HFF-Myc (cell line): Measurements from ENCODE around the gene OSR1.

Experiments used
- DNase-seq: peaks from one replicate; pipeline ENCODE4 v3.0.0-alpha.2; 2011; ENCODE audit warnings: low read depth; ENCODE audit errors: extremely low read depth
- H3K4me3 ChIP-seq: replicated peaks from 2 replicates; pipeline ENCODE4 v1.5.1; 2011; ENCODE audit warnings: low read depth, mild to moderate bottlenecking, control low read depth, low read length
- TF ChIP-seq, protein P1 (sequence below): IDR thresholded peaks from 2 replicates; pipeline ENCODE4 v1.5.1; 2012; ENCODE audit warnings: mild to moderate bottlenecking, low read depth, low read length, control low read depth; ENCODE audit errors: missing control alignments

OSR1 gene

DNA sequence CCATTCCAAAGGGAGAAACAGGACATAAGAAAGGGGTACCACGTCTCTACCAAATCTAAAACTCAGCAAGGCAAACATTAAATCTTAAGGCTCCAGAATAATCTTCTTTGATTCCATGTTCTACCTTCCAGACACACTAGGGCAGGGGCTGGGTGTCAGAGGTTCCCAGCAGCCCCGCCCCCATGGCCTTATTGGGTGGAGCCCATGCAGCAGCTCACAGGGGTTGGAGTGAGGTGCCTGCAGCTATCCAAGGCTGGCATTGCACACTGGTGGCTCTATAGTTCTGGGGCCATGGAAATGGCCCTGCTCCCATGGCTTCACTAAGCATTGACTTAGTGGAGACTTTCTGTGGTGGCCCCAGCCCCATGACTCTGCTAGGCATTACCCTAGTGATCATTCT, 14.9 kb upstream of the OSR1 start:
- DNase-seq: no peak
- TF ChIP-seq, protein P1, sequence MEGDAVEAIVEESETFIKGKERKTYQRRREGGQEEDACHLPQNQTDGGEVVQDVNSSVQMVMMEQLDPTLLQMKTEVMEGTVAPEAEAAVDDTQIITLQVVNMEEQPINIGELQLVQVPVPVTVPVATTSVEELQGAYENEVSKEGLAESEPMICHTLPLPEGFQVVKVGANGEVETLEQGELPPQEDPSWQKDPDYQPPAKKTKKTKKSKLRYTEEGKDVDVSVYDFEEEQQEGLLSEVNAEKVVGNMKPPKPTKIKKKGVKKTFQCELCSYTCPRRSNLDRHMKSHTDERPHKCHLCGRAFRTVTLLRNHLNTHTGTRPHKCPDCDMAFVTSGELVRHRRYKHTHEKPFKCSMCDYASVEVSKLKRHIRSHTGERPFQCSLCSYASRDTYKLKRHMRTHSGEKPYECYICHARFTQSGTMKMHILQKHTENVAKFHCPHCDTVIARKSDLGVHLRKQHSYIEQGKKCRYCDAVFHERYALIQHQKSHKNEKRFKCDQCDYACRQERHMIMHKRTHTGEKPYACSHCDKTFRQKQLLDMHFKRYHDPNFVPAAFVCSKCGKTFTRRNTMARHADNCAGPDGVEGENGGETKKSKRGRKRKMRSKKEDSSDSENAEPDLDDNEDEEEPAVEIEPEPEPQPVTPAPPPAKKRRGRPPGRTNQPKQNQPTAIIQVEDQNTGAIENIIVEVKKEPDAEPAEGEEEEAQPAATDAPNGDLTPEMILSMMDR: no peak
- no peak overlapping the region for H3K4me3 ChIP-seq

DNA sequence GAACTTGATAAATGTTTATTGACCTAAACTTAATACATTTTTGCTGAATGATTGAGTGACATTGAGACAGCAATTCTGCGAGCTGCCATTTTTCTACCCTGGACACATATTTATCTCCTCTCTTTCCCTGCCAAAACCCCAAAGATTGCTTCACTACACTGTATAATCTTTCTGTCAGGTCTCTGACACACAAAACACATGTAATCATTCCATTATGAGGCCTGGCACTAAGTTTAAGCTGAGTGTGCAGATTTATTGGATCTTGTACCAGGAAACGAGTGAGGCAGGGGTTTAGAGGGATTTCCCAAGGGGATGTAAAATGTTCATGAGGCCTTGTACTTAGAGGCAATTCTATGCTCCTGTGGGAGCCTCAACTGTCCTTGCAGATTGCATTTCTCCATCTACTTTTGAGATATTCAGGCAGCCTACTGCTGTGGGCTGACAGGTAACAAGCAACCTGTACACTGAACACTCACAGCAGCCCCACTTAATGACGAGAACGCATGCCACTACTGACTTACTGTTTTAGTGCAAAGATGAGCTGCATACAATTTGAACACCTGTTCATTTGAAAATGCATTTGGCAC, 13.7 kb upstream of the OSR1 start:
- TF ChIP-seq, protein P1: no peak
- H3K4me3 ChIP-seq: no peak overlapping the region
- DNase-seq: no peak

DNA sequence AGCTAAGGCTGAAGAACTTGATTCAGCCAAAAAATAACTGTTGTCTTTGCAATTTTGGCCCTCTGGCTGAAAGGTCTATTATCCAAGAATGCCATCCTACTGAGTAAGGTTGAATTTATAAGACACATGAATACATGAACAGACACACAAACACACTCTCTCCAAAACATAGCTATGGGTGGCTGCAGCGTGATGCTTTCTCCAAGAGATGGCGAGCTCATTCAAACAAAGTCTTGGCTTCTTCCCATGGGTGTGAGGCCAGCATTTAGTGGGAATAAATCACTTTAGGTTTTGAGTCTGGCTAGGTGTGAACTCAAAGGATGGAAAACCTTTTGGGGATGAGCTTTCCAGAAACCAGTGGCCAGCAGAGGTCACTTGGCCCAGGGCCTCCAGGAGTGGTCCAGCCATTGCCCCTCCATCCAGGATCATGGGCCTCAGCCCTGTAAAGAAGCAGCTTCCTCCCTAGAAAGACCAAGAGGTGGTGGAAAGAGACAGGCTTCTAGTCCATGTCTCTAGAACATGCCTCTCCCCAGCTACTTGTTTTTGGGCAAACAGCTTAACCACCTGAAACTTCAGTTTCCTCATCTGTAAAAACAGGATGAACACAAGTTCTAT, 11.0 kb upstream of the OSR1 start:
- H3K4me3 ChIP-seq: no peak overlapping the region
- no peak for DNase-seq
- TF ChIP-seq, protein P1: peak; percentile 68

DNA sequence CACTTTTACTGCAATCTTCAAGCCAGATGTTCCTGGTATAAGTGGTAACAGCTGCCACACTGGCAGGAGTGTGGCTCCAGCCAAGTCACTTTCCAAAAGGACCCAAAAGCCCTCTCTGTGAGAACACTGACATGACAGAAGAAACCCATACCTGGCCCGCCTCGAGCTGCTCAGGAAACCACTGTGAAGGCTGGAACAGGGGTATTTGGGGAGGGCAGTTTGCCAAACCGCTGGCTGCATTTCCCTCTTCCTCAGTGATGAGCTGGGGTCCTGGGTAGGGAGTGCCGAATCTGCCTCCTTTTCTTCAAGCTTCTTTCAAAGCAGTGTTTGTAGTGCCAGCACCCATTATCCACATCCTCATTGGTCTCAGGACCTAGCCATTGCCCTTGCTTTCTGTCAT, 10.3 kb upstream of the OSR1 start:
- DNase-seq: no peak
- no peak overlapping the region for H3K4me3 ChIP-seq
- TF ChIP-seq, protein P1: no peak

DNA sequence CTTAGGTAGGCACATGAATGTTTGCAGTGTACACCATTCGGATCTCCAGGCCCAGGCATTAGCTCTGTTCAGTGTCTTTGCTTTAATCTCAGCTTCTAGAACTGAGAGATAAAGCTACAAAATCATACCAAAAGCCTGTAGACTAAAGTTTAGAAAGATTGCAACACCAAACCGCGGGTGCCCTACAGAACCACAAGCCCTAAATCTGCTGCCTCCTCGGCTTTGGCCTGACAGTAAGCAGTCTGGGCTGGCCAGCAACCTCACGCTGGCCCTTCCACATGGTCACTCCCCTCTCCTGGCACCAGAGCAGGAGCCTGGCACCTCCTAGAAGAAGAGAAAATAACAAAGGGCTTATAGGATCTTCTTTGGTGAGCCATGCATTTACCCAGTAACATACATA, 8.9 kb upstream of the OSR1 start:
- DNase-seq: no peak
- TF ChIP-seq, protein P1: no peak
- no peak overlapping the region for H3K4me3 ChIP-seq

DNA sequence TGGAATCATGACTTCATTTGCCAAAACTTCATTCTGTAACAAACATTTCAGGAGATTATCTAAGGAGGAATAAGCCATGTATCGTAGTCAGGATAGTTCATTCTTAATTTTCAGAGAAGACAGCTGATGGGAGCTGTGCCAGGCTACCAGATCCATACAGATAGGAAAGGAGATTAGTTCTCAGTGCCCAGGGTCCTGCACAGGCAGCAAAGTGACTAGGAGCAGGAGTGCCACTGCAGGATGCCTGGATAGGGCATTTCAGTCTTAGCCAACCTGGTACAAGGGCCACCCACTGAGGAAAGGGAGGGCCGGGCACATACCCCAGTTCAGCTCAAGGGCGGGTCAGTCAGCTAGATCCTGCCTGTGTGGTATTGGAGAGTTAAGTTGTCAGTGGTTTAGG, 6.7 kb upstream of the OSR1 start:
- no peak for DNase-seq
- no peak overlapping the region for H3K4me3 ChIP-seq
- TF ChIP-seq, protein P1: no peak

DNA sequence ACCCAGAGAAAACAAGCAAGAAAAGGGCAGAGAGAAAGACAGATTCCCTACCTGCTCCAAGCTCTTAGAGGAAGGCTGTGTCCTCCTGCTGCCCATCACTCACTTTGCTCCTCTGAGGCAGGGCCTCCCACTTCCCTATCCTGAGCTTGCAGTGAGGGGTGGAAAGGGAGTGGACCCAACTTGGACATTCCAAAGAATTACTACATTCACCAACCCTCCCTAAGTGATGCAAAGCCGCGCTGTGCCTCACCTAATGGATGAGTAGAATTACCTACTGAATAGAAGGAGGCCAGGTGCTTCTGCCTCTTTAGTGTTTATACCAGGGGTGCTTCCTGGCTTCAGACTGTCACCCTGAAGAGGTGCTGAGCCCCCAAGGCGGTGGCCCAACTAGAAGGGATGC, 5.6 kb upstream of the OSR1 start:
- TF ChIP-seq, protein P1: no peak
- H3K4me3 ChIP-seq: no peak overlapping the region
- DNase-seq: no peak
